SK-N-SH (cell line): ENCODE results near the gene IGFBP7. TPM values are rescaled to one million over a fixed set of nuclear protein-coding genes. Genes with fewer than 3 reads are reported as not detected.

Source experiments
- CTCF ChIA-PET: fragments of 300-600, 350-600 bp; formaldehyde crosslinking; extraction: SDS; loops from one replicate; lab custom pipeline; 2021; lab: Yijun Ruan, JAX
- POLR2A ChIA-PET: fragments of 350-600 bp; sonication (Branson Sonifier 250); formaldehyde crosslinking; extraction: SDS; loops from one replicate; lab custom pipeline; 2020; ENCODE audit warnings: antibody characterized with exemption, inconsistent platforms; lab: Yijun Ruan, JAX
- DNase-seq: peaks from one replicate; pipeline ENCODE4 v3.0.0; 2012
- H2AFZ ChIP-seq: fragments of 200-600 bp; sonication (generic); 2 replicates; pipeline ENCODE4 v1.8.1; 2016; ENCODE audit warnings: antibody characterized with exemption, mild to moderate bottlenecking, low read depth
- H3F3A ChIP-seq: fragments of 200-600 bp; sonication (generic); replicated peaks from 2 replicates; pipeline ENCODE3; 2016; ENCODE audit warnings: antibody characterized with exemption, mild to moderate bottlenecking; ENCODE audit not compliant: insufficient read depth
- H3K27ac ChIP-seq, 2 experiments: fragments of 200-500 bp in 1 of 2; fragments of 200-600 bp in 1 of 2; sonication (Bioruptor generic) in 1 of 2; sonication (generic), shearing (Covaris generic) in 1 of 2; 2 replicates each; pipeline versions ENCODE4 v1.5.1 to v1.6.1; 2014 to 2016; ENCODE audit warnings: low read depth in 2 of 2, inconsistent platforms in 1 of 2, low read length in 1 of 2, mild to moderate bottlenecking in 1 of 2, mixed read lengths in 1 of 2
- H3K27me3 ChIP-seq: fragments of 200-600 bp; sonication (generic), shearing (Covaris generic); 2 replicates; pipeline ENCODE4 v1.6.1; 2016; ENCODE audit warnings: mixed run types; ENCODE audit not compliant: insufficient read depth
- H3K36me3 ChIP-seq, 2 experiments: fragments of 200-500 bp in 1 of 2; fragments of 200-600 bp in 1 of 2; sonication (Bioruptor generic) in 1 of 2; sonication (generic) in 1 of 2; replicated peaks in 1 of 2; 2 replicates each; pipeline versions ENCODE3 to v1.5.1; 2014 to 2016; ENCODE audit warnings: low read length in 1 of 2, mild to moderate bottlenecking in 1 of 2; ENCODE audit not compliant: insufficient read depth in 2 of 2, control insufficient read depth in 1 of 2
- H3K4me1 ChIP-seq, 2 experiments: fragments of 200-500 bp in 1 of 2; fragments of 200-600 bp in 1 of 2; sonication (Bioruptor generic) in 1 of 2; sonication (generic), shearing (Covaris generic) in 1 of 2; 2 replicates each; pipeline versions ENCODE4 v1.5.1 to v1.6.1; 2014 to 2016; ENCODE audit warnings: low read depth in 1 of 2, low read length in 1 of 2, mixed run types in 1 of 2; ENCODE audit not compliant: insufficient read depth in 2 of 2, control insufficient read depth in 1 of 2
- H3K4me2 ChIP-seq: fragments of 200-600 bp; sonication (generic), shearing (Covaris generic); 2 replicates; pipeline ENCODE4 v1.6.1; 2017; ENCODE audit warnings: mixed run types
- H3K4me3 ChIP-seq, 2 experiments: fragments of 200-500 bp in 1 of 2; fragments of 200-600 bp in 1 of 2; sonication (Bioruptor generic) in 1 of 2; sonication (generic), shearing (Covaris generic) in 1 of 2; 2 replicates each; pipeline versions ENCODE4 v1.5.1 to v1.8.1; 2014 to 2016; ENCODE audit warnings: low read depth in 2 of 2, inconsistent platforms in 1 of 2, low read length in 1 of 2, mild to moderate bottlenecking in 1 of 2, mixed read lengths in 1 of 2, moderate library complexity in 1 of 2
- H3K79me2 ChIP-seq: fragments of 200-600 bp; sonication (generic); 2 replicates; pipeline ENCODE4 v1.8.1; 2017; ENCODE audit warnings: mild to moderate bottlenecking; ENCODE audit not compliant: insufficient read depth
- H3K9ac ChIP-seq: fragments of 200-600 bp; sonication (generic); 2 replicates; pipeline ENCODE4 v1.6.1; 2017; ENCODE audit warnings: mixed run types
- H3K9me2 ChIP-seq: fragments of 200-600 bp; sonication (generic); 2 replicates; pipeline ENCODE4 v1.6.1; 2017; ENCODE audit warnings: mixed run types
- H3K9me3 ChIP-seq: fragments of 200-600 bp; sonication (generic); 2 replicates; pipeline ENCODE4 v1.6.1; 2017; ENCODE audit warnings: mixed run types, mild to moderate bottlenecking, moderate library complexity
- H4K20me1 ChIP-seq: fragments of 200-600 bp; sonication (generic); 2 replicates; pipeline ENCODE4 v1.6.1; 2017; ENCODE audit warnings: mild to moderate bottlenecking, mixed run types; ENCODE audit not compliant: insufficient read depth
- CHD2 ChIP-seq: fragments of 150-350 bp; IDR thresholded peaks from 2 replicates; pipeline ENCODE4 v1.6.1; 2018; ENCODE audit warnings: low read length; ENCODE audit not compliant: partially characterized antibody
- ELF1 ChIP-seq: IDR thresholded peaks from 2 replicates; pipeline ENCODE4 v1.4.0; 2012
- EP300 ChIP-seq, 2 experiments: IDR thresholded peaks; 2 replicates each; pipeline versions ENCODE4 v1.4.0 to v1.6.1; 2012; ENCODE audit warnings: borderline replicate concordance in 1 of 2, low read depth in 1 of 2, low read length in 1 of 2
- FOSL2 ChIP-seq: IDR thresholded peaks from 2 replicates; pipeline ENCODE4 v1.4.0; 2012; ENCODE audit warnings: low read depth, mild to moderate bottlenecking, moderate library complexity, borderline replicate concordance
- FOXJ3 ChIP-seq: sonication (generic); formaldehyde crosslinking; IDR thresholded peaks from 2 replicates; pipeline ENCODE4 v1.5.1; 2020; ENCODE audit warnings: mild to moderate bottlenecking, missing genetic modification reagents
- FOXM1 ChIP-seq: IDR thresholded peaks from 2 replicates; pipeline ENCODE4 v1.4.0; 2012; ENCODE audit warnings: low read depth, mild to moderate bottlenecking
- GABPA ChIP-seq: IDR thresholded peaks from 2 replicates; pipeline ENCODE4 v1.4.0; 2012; ENCODE audit warnings: low read depth, mild to moderate bottlenecking
- JUND ChIP-seq: IDR thresholded peaks from 2 replicates; pipeline ENCODE4 v1.4.0; 2012
- MEF2A ChIP-seq: IDR thresholded peaks from 2 replicates; pipeline ENCODE4 v1.4.0; 2012; ENCODE audit warnings: low read depth, borderline replicate concordance
- MXI1 ChIP-seq: IDR thresholded peaks from 2 replicates; pipeline ENCODE4 v1.6.1; 2012; ENCODE audit warnings: mild to moderate bottlenecking, low read depth, low read length, improper control_type of control experiment
- NFIC ChIP-seq: IDR thresholded peaks from 2 replicates; pipeline ENCODE4 v1.4.0; 2012; ENCODE audit warnings: borderline replicate concordance
- NRF1 ChIP-seq: IDR thresholded peaks from 2 replicates; pipeline ENCODE4 v1.6.1; 2012; ENCODE audit warnings: low read depth, mild to moderate bottlenecking, low read length
- POLR2AphosphoS5 ChIP-seq: IDR thresholded peaks from 2 replicates; pipeline ENCODE4 v1.6.1; 2012; ENCODE audit warnings: low read depth, low read length
- RAD21 ChIP-seq: IDR thresholded peaks from 2 replicates; pipeline ENCODE4 v1.6.1; 2012; ENCODE audit warnings: mild to moderate bottlenecking, low read length
- RFX5 ChIP-seq: IDR thresholded peaks from 2 replicates; pipeline ENCODE4 v1.6.1; 2012; ENCODE audit warnings: mild to moderate bottlenecking, improper control_type of control experiment, low read length
- RXRA ChIP-seq: IDR thresholded peaks from 2 replicates; pipeline ENCODE4 v1.4.0; 2012; ENCODE audit warnings: low read depth, mild to moderate bottlenecking, borderline replicate concordance
- SIN3A ChIP-seq: IDR thresholded peaks from 2 replicates; pipeline ENCODE4 v1.6.1; 2012; ENCODE audit warnings: low read depth, mild to moderate bottlenecking, low read length, moderate library complexity, borderline replicate concordance
- SMC3 ChIP-seq: IDR thresholded peaks from 2 replicates; pipeline ENCODE4 v1.6.1; 2012; ENCODE audit warnings: low read depth, low read length, improper control_type of control experiment
- TCF12 ChIP-seq: IDR thresholded peaks from 2 replicates; pipeline ENCODE4 v1.4.0; 2012
- TEAD4 ChIP-seq: IDR thresholded peaks from 2 replicates; pipeline ENCODE4 v1.4.0; 2012; ENCODE audit warnings: mild to moderate bottlenecking, borderline replicate concordance; ENCODE audit not compliant: insufficient read depth
- YY1 ChIP-seq: IDR thresholded peaks from 2 replicates; pipeline ENCODE4 v1.4.0; 2012; ENCODE audit warnings: low read depth, mild to moderate bottlenecking
- whole genome bisulfite sequencing: methylation state at CpG from one replicate; pipeline ENCODE4 v1.1.6; 2017; ENCODE audit warnings: low lambda C conversion rate; 5-methylcytosine and 5-hydroxymethylcytosine counted together
- polyA plus RNA-seq, 3 experiments: library from polyadenylated mRNA; depleted of rRNA; stranded (reverse); fragments of >200 nt; gene quantifications; 2 replicates each; pipeline ENCODE4 v1.2.3, GENCODE V29; 2012
- TF ChIP-seq, protein P1 (sequence below): IDR thresholded peaks from 2 replicates; pipeline ENCODE4 v1.4.0; 2012; ENCODE audit warnings: low read depth
- TF ChIP-seq, protein P2 (sequence below): fragments of 150-350 bp; IDR thresholded peaks from 2 replicates; pipeline ENCODE4 v1.6.1; 2017; ENCODE audit warnings: antibody characterized with exemption, low read length, low read depth, borderline replicate concordance
- TF ChIP-seq, protein P3 (sequence below): IDR thresholded peaks from 2 replicates; pipeline ENCODE4 v1.4.0; 2012; ENCODE audit warnings: low read depth, borderline replicate concordance

The IGFBP7 gene
- polyA plus RNA-seq, 1 of the 3 experiments (the other 2 are of a cell fraction), result 0.38 TPM

DNA sequence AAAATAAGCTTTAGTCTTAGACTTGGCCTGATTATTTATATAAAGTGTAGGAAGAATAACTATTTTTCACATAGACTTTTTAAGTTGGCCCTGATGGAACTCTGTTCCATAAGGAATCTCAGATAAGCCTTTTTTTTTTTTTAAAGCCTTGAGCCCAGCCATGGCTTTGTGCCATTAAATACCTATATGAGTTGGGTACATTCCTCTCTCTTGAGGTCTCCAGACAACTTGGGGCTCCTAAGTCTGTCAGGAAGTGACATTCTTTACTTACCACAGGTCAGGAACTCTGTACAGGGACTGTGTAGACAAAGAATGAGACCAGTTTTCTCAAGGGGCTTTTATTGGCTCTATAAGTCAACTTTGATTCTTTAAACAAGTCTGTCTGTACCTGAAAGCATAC, 27.1 kb upstream of the IGFBP7 start (continued):
- TF ChIP-seq, protein P1, sequence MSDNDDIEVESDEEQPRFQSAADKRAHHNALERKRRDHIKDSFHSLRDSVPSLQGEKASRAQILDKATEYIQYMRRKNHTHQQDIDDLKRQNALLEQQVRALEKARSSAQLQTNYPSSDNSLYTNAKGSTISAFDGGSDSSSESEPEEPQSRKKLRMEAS, result no peak
- TF ChIP-seq NRF1 (no peak), MEF2A (no peak)

DNA sequence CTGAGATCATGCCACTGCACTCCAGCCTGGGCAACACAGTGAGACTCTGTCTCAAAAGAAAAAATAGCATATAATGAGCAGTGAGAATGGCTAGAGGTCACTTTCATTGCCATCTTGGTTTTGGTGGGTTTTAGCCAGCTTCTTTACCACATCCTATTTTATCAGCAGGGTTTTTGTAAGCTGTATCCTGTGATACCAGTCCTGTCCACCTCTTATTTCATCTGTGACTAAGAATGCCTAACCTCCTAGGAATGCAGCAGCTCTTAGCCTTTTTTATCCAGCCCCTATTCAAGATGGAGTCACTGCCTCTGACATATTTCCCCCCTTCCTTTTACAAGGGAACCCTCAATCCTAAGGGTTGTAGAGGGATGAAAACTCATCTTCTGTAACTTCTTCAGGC, 26.1 kb upstream of the IGFBP7 start:
- CTCF ChIA-PET, result interaction anchor here (1.0 to 1.7 kb wide), 2 partner anchors 27 to 104 kb away, joined by 3 to 7 read pairs; no protein-coding TSS in a partner anchor
- no peaks in the 10 kb centered on the region for H3K9me3 ChIP-seq
- TF ChIP-seq RXRA (no peak), JUND (no peak), SMC3 (no peak), YY1 (no peak), TCF12 (no peak), FOSL2 (no peak), EP300 (IDR thresholded peaks at IDR 0.05; ENCODE audit: borderline replicate concordance in 1 of 2, low read depth in 1 of 2, low read length in 1 of 2) (no peak), TEAD4 (no peak), ELF1 (no peak), CHD2 (no peak)
- TF ChIP-seq, all 33 proteins: peak for 0
- Histone ChIP-seq H3K27me3 (no peaks in the 10 kb centered on the region), H3K36me3 (no peaks in the 10 kb centered on the region), H4K20me1 (no peaks in the 10 kb centered on the region), H3K79me2 (no peaks in the 10 kb centered on the region), H3F3A (peaks cover 27% of the 10 kb centered on the region), H3K4me1 (peaks cover 7 to 10% of the 10 kb centered on the region in 2 experiments; a peak in 2 of 4 replicates), H3K4me2 (no peak overlapping the region), H3K9me2 (no peaks in the 10 kb centered on the region), H3K4me3 (no peak overlapping the region), H2AFZ (peak overlapping the region; percentile 68; the same call in 1 of the 2 replicates), H3K9ac (no peak overlapping the region; the same call in 1 of the 2 replicates), H3K27ac (peak overlapping the region in 1 of 2 experiments; percentile 62; a peak in 2 of 4 replicates)
- POLR2A ChIA-PET, result no interaction called here
- no peak for DNase-seq

DNA sequence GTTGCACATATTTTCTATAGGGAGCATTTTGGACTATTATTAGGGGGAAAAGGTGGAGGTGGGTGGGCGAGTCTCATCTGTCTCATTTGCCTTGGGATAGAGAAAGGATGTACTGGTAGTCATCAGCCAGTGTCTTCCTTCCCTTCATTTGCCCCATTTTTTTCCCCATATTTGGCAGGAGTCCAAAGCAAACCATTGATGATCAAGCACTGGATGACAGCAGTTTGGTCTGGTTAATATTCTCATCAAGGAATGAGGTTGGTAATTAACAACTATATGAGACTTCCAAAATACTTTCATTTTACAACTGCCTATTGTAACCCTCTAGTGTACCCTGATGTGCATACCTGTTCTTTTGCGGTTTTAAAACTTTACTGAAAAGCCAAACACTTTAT, 22.6 kb upstream of the IGFBP7 start:
- H3K4me3 ChIP-seq, result no peak overlapping the region
- POLR2A ChIA-PET, result no interaction called here
- H3K9me2 ChIP-seq, result no peaks in the 10 kb centered on the region
- H3K79me2 ChIP-seq, result no peaks in the 10 kb centered on the region
- no peaks in the 10 kb centered on the region for H3K9me3 ChIP-seq
- no peak overlapping the region for H3K9ac ChIP-seq
- no peaks in the 10 kb centered on the region for H3K36me3 ChIP-seq
- CTCF ChIA-PET, result interaction anchor here (1.3 to 1.8 kb wide), 2 partner anchors 31 to 94 kb away, joined by 3 to 7 read pairs; no protein-coding TSS in a partner anchor
- H3K4me2 ChIP-seq, result peak overlapping the region; percentile 41
- DNase-seq, result no peak
- peaks cover 16% of the 10 kb centered on the region for H3F3A ChIP-seq
- 26% methylated on average over 2 of the region's 2 CpGs for WGBS
- H3K27me3 ChIP-seq, result no peaks in the 10 kb centered on the region
- TF ChIP-seq NRF1 (no peak), RXRA (no peak), TEAD4 (no peak), NFIC (no peak), RAD21 (no peak), SMC3 (no peak), GABPA (no peak), FOXM1 (no peak), MXI1 (no peak), JUND (no peak), FOXJ3 (CRISPR knock-in tag) (no peak), SIN3A (no peak), POLR2AphosphoS5 (no peak), ELF1 (no peak), FOSL2 (no peak), TCF12 (no peak), RFX5 (no peak)
- TF ChIP-seq, protein P2, sequence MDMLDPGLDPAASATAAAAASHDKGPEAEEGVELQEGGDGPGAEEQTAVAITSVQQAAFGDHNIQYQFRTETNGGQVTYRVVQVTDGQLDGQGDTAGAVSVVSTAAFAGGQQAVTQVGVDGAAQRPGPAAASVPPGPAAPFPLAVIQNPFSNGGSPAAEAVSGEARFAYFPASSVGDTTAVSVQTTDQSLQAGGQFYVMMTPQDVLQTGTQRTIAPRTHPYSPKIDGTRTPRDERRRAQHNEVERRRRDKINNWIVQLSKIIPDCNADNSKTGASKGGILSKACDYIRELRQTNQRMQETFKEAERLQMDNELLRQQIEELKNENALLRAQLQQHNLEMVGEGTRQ, result no peak
- TF ChIP-seq, protein P3, sequence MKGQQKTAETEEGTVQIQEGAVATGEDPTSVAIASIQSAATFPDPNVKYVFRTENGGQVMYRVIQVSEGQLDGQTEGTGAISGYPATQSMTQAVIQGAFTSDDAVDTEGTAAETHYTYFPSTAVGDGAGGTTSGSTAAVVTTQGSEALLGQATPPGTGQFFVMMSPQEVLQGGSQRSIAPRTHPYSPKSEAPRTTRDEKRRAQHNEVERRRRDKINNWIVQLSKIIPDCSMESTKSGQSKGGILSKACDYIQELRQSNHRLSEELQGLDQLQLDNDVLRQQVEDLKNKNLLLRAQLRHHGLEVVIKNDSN, result no peak
- no peaks in the 10 kb centered on the region for H4K20me1 ChIP-seq
- H3K27ac ChIP-seq, result peak overlapping the region in 1 of 2 experiments; percentile 17; a peak in 2 of 4 replicates
- peaks cover 7 to 10% of the 10 kb centered on the region in 2 experiments; a peak in 2 of 4 replicates for H3K4me1 ChIP-seq
- no peak overlapping the region for H2AFZ ChIP-seq
